GM23338 (cell line): ENCODE data around the gene EFCC1. TPM values are rescaled to one million over a fixed set of nuclear protein-coding genes. Genes with fewer than 3 reads are reported as not detected.

Experiments
- ATAC-seq: fragments of 200-7000 bp; cut with Tn5 transposase; 3 replicates; pipeline ENCODE4 v1.9.1; 2020
- DNase-seq: peaks from one replicate; pipeline ENCODE4 v3.0.0-alpha.2; 2015; ENCODE audit warnings: low spot score
- H2AFZ ChIP-seq: fragments of 200-600 bp; sonication (generic); 2 replicates; pipeline ENCODE4 v1.8.0; 2016; ENCODE audit warnings: antibody characterized with exemption, mild to moderate bottlenecking, moderate library complexity
- H3F3A ChIP-seq: fragments of 200-600 bp; sonication (generic); replicated peaks from 2 replicates; pipeline ENCODE4 v1.8.0; 2017; ENCODE audit warnings: antibody characterized with exemption, mixed run types, low read depth
- H3K27ac ChIP-seq: fragments of 200-600 bp; sonication (generic); 2 replicates; pipeline ENCODE4 v1.6.1; 2016; ENCODE audit warnings: low read depth
- H3K27me3 ChIP-seq: fragments of 200-600 bp; sonication (generic); 2 replicates; pipeline ENCODE4 v1.8.0; 2016; ENCODE audit warnings: mild to moderate bottlenecking, mixed run types, moderate library complexity; ENCODE audit not compliant: insufficient read depth
- H3K36me3 ChIP-seq: fragments of 200-600 bp; sonication (generic); 2 replicates; pipeline ENCODE4 v1.8.0; 2016; ENCODE audit warnings: mild to moderate bottlenecking; ENCODE audit not compliant: insufficient read depth
- H3K4me1 ChIP-seq: fragments of 200-600 bp; sonication (generic); 2 replicates; pipeline ENCODE4 v1.8.0; 2016; ENCODE audit warnings: mild to moderate bottlenecking, moderate library complexity; ENCODE audit not compliant: insufficient read depth
- H3K4me2 ChIP-seq: fragments of 200-600 bp; sonication (generic); 2 replicates; pipeline ENCODE4 v1.7.1; 2017; ENCODE audit warnings: mixed run types
- H3K4me3 ChIP-seq: fragments of 200-600 bp; sonication (generic); 2 replicates; pipeline ENCODE4 v1.6.1; 2016; ENCODE audit warnings: mixed run types
- H3K79me2 ChIP-seq: fragments of 200-600 bp; sonication (generic); replicated peaks from 2 replicates; pipeline ENCODE4 v1.8.0; 2017; ENCODE audit warnings: mild to moderate bottlenecking; ENCODE audit not compliant: insufficient read depth
- H3K9me2 ChIP-seq: fragments of 200-600 bp; sonication (generic); 2 replicates; pipeline ENCODE4 v1.8.0; 2017; ENCODE audit not compliant: insufficient read depth
- H4K20me1 ChIP-seq: fragments of 200-600 bp; sonication (generic); replicated peaks from 2 replicates; pipeline ENCODE4 v1.8.0; 2017; ENCODE audit warnings: mild to moderate bottlenecking; ENCODE audit not compliant: insufficient read depth
- H3K27ac Mint-ChIP-seq: 2 replicates; pipeline ENCODE4 v1.8.0; 2020; ENCODE audit warnings: inconsistent platforms, mild to moderate bottlenecking, moderate library complexity, mixed read lengths
- H3K27me3 Mint-ChIP-seq: 3 replicates; pipeline ENCODE4 v1.8.0; 2022; ENCODE audit warnings: low read depth, mild to moderate bottlenecking, moderate library complexity, mixed read lengths, inconsistent platforms; ENCODE audit not compliant: insufficient read depth, poor library complexity
- H3K36me3 Mint-ChIP-seq: 3 replicates; pipeline ENCODE4 v1.8.0; 2021; ENCODE audit warnings: low read depth, mild to moderate bottlenecking, inconsistent platforms, moderate library complexity, mixed read lengths
- H3K4me1 Mint-ChIP-seq: 3 replicates; pipeline ENCODE4 v1.8.0; 2020; ENCODE audit warnings: mild to moderate bottlenecking, inconsistent platforms, mixed read lengths
- H3K4me3 Mint-ChIP-seq: 3 replicates; pipeline ENCODE4 v1.8.0; 2021; ENCODE audit warnings: moderate library complexity, mild to moderate bottlenecking, inconsistent platforms, mixed read lengths
- H3K9me3 Mint-ChIP-seq: 3 replicates; pipeline ENCODE4 v1.8.0; 2020; ENCODE audit warnings: moderate library complexity, mild to moderate bottlenecking, inconsistent platforms, mixed read lengths
- CREB1 ChIP-seq: fragments of 250-450 bp; sonication (Bioruptor Pico); IDR thresholded peaks from 2 replicates; pipeline ENCODE4 v1.5.0; 2020; ENCODE audit warnings: low read depth, mild to moderate bottlenecking, moderate library complexity
- EZH2 ChIP-seq: fragments of 200-600 bp; sonication (generic); IDR thresholded peaks from one replicate; pipeline ENCODE4 v1.8.0; 2017; ENCODE audit warnings: antibody characterized with exemption, mild to moderate bottlenecking, low read depth; ENCODE audit not compliant: unreplicated experiment
- EZH2phosphoT487 ChIP-seq: fragments of 200-600 bp; sonication (generic); IDR thresholded peaks from one replicate; pipeline ENCODE4 v1.8.1; 2018; ENCODE audit warnings: antibody characterized with exemption; ENCODE audit not compliant: unreplicated experiment
- JUNB ChIP-seq: IDR thresholded peaks from one replicate; pipeline ENCODE4 v1.6.1; 2016; ENCODE audit warnings: antibody characterized with exemption; ENCODE audit not compliant: unreplicated experiment
- NANOG ChIP-seq: IDR thresholded peaks from 2 replicates; pipeline ENCODE4 v1.6.1; 2016; ENCODE audit warnings: antibody characterized with exemption, borderline replicate concordance
- POLR2AphosphoS5 ChIP-seq: IDR thresholded peaks from 2 replicates; pipeline ENCODE4 v1.6.1; 2016; ENCODE audit warnings: antibody characterized with exemption, low read depth
- STAT1 ChIP-seq: IDR thresholded peaks from one replicate; pipeline ENCODE4 v1.6.1; 2016; ENCODE audit warnings: antibody characterized with exemption; ENCODE audit not compliant: unreplicated experiment
- ZNF114 ChIP-seq: fragments of 250-450 bp; sonication (Bioruptor Pico); IDR thresholded peaks from 2 replicates; pipeline ENCODE4 v1.5.0; 2020; ENCODE audit warnings: mild to moderate bottlenecking, moderate library complexity
- ZNF331 ChIP-seq: fragments of 250-450 bp; sonication (Bioruptor Pico); IDR thresholded peaks from 2 replicates; pipeline ENCODE4 v1.5.0; 2020; ENCODE audit warnings: low read depth, mild to moderate bottlenecking, moderate library complexity
- polyA plus RNA-seq: library from polyadenylated mRNA; unstranded; fragments of >200 nt; fragmentation: Nextera tagmentation; extraction: Ambion mirVana; gene quantifications from 2 replicates; pipeline ENCODE4 v1.2.1, GENCODE V29; 2016
- total RNA-seq: library from RNA; depleted of rRNA; stranded (reverse); fragments of >200 nt; shearing (Covaris generic); gene quantifications from 2 replicates; pipeline ENCODE4 v1.2.3, GENCODE V29; 2014
- TF ChIP-seq, protein P1 (sequence below): IDR thresholded peaks from 2 replicates; pipeline ENCODE4 v1.6.1; 2016; ENCODE audit warnings: antibody characterized with exemption
- TF ChIP-seq, protein P2 (sequence below), 2 experiments: fragments of 200-600 bp in 1 of 2; sonication (generic) in 1 of 2; conservative IDR thresholded peaks; 2 replicates each; pipeline versions ENCODE4 v1.5.1 to v1.6.1; 2016 to 2017; ENCODE audit warnings: antibody characterized with exemption in 2 of 2, low read depth in 2 of 2, mild to moderate bottlenecking in 2 of 2, moderate library complexity in 1 of 2
- TF ChIP-seq, protein P3 (sequence below): fragments of 250-450 bp; sonication (Bioruptor Pico); IDR thresholded peaks from 2 replicates; pipeline ENCODE4 v1.5.0; 2020; ENCODE audit warnings: mild to moderate bottlenecking, moderate library complexity
- TF ChIP-seq, protein P4 (sequence below): IDR thresholded peaks from one replicate; pipeline ENCODE4 v1.6.1; 2018; ENCODE audit warnings: antibody characterized with exemption; ENCODE audit not compliant: unreplicated experiment

EFCC1 gene
- total and polyA plus RNA-seq, 2 experiments from 2014 or later = not detected

DNA sequence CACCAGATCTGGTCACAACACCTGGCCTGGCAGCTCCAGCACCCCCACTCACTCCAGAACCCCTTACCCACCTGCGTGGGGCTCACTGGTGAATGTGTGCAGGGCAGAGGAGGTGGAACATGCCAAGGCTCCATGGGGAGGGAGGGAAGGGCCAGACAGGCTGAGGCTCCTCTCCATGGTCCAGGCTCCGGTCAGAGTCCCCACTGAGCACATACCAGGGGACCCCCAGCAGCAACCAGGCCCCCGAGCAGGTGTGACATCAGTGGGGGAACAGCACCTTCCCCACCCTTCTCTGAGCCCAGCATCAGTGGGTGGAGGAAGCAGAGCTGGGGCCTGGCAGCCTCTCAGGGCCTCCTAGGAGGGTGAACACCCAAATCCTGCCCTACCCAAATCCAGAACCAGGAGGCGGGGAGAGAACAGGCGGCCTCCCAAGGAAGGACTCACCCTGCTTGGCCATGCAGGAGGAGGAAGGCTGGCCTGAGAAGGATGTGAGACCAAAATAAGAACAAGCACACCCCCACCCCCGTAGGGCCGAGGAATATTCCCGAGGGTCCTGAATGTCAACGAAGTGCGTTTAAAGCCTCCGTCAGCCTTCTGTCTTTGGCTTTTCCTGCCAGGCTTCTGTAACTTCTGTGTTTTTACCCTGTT, 58.3 kb downstream of the EFCC1 start:
- Histone ChIP-seq H3K9me2 (no peaks in the 10 kb centered on the region), H3F3A (no peaks in the 10 kb centered on the region), H3K27me3 (no peaks in the 10 kb centered on the region), H2AFZ (no peak overlapping the region), H3K79me2 (no peaks in the 10 kb centered on the region), H3K4me3 (no peak overlapping the region), H3K4me1 (no peaks in the 10 kb centered on the region), H3K36me3 (no peaks in the 10 kb centered on the region), H3K4me2 (no peak overlapping the region), H3K27ac (no peak overlapping the region), H4K20me1 (no peaks in the 10 kb centered on the region)
- peaks cover 5% of the 10 kb centered on the region for H3K4me1 Mint-ChIP-seq
- DNase-seq (no peak), ATAC-seq (no peak)
- TF ChIP-seq EZH2 (no peak), STAT1 (no peak), POLR2AphosphoS5 (no peak), JUNB (no peak), NANOG (no peak), ZNF114 (CRISPR knock-in tag) (no peak), ZNF331 (CRISPR knock-in tag) (no peak), EZH2phosphoT487 (no peak), CREB1 (no peak)
- TF ChIP-seq, protein P1, sequence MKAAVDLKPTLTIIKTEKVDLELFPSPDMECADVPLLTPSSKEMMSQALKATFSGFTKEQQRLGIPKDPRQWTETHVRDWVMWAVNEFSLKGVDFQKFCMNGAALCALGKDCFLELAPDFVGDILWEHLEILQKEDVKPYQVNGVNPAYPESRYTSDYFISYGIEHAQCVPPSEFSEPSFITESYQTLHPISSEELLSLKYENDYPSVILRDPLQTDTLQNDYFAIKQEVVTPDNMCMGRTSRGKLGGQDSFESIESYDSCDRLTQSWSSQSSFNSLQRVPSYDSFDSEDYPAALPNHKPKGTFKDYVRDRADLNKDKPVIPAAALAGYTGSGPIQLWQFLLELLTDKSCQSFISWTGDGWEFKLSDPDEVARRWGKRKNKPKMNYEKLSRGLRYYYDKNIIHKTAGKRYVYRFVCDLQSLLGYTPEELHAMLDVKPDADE = no peak
- TF ChIP-seq, protein P2, sequence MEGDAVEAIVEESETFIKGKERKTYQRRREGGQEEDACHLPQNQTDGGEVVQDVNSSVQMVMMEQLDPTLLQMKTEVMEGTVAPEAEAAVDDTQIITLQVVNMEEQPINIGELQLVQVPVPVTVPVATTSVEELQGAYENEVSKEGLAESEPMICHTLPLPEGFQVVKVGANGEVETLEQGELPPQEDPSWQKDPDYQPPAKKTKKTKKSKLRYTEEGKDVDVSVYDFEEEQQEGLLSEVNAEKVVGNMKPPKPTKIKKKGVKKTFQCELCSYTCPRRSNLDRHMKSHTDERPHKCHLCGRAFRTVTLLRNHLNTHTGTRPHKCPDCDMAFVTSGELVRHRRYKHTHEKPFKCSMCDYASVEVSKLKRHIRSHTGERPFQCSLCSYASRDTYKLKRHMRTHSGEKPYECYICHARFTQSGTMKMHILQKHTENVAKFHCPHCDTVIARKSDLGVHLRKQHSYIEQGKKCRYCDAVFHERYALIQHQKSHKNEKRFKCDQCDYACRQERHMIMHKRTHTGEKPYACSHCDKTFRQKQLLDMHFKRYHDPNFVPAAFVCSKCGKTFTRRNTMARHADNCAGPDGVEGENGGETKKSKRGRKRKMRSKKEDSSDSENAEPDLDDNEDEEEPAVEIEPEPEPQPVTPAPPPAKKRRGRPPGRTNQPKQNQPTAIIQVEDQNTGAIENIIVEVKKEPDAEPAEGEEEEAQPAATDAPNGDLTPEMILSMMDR (conservative IDR thresholded peaks at IDR 0.05; ENCODE audit: low read depth in 2 of 2) = no peak
- TF ChIP-seq, protein P3, sequence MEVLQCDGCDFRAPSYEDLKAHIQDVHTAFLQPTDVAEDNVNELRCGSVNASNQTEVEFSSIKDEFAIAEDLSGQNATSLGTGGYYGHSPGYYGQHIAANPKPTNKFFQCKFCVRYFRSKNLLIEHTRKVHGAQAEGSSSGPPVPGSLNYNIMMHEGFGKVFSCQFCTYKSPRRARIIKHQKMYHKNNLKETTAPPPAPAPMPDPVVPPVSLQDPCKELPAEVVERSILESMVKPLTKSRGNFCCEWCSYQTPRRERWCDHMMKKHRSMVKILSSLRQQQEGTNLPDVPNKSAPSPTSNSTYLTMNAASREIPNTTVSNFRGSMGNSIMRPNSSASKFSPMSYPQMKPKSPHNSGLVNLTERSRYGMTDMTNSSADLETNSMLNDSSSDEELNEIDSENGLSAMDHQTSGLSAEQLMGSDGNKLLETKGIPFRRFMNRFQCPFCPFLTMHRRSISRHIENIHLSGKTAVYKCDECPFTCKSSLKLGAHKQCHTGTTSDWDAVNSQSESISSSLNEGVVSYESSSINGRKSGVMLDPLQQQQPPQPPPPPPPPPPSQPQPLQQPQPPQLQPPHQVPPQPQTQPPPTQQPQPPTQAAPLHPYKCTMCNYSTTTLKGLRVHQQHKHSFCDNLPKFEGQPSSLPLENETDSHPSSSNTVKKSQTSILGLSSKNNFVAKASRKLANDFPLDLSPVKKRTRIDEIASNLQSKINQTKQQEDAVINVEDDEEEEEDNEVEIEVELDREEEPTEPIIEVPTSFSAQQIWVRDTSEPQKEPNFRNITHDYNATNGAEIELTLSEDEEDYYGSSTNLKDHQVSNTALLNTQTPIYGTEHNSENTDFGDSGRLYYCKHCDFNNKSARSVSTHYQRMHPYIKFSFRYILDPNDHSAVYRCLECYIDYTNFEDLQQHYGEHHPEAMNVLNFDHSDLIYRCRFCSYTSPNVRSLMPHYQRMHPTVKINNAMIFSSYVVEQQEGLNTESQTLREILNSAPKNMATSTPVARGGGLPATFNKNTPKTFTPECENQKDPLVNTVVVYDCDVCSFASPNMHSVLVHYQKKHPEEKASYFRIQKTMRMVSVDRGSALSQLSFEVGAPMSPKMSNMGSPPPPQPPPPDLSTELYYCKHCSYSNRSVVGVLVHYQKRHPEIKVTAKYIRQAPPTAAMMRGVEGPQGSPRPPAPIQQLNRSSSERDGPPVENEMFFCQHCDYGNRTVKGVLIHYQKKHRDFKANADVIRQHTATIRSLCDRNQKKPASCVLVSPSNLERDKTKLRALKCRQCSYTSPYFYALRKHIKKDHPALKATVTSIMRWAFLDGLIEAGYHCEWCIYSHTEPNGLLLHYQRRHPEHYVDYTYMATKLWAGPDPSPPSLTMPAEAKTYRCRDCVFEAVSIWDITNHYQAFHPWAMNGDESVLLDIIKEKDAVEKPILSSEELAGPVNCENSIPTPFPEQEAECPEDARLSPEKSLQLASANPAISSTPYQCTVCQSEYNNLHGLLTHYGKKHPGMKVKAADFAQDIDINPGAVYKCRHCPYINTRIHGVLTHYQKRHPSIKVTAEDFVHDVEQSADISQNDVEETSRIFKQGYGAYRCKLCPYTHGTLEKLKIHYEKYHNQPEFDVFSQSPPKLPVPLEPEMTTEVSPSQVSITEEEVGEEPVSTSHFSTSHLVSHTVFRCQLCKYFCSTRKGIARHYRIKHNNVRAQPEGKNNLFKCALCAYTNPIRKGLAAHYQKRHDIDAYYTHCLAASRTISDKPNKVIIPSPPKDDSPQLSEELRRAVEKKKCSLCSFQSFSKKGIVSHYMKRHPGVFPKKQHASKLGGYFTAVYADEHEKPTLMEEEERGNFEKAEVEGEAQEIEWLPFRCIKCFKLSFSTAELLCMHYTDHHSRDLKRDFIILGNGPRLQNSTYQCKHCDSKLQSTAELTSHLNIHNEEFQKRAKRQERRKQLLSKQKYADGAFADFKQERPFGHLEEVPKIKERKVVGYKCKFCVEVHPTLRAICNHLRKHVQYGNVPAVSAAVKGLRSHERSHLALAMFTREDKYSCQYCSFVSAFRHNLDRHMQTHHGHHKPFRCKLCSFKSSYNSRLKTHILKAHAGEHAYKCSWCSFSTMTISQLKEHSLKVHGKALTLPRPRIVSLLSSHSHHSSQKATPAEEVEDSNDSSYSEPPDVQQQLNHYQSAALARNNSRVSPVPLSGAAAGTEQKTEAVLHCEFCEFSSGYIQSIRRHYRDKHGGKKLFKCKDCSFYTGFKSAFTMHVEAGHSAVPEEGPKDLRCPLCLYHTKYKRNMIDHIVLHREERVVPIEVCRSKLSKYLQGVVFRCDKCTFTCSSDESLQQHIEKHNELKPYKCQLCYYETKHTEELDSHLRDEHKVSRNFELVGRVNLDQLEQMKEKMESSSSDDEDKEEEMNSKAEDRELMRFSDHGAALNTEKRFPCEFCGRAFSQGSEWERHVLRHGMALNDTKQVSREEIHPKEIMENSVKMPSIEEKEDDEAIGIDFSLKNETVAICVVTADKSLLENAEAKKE = no peak
- TF ChIP-seq, protein P4, sequence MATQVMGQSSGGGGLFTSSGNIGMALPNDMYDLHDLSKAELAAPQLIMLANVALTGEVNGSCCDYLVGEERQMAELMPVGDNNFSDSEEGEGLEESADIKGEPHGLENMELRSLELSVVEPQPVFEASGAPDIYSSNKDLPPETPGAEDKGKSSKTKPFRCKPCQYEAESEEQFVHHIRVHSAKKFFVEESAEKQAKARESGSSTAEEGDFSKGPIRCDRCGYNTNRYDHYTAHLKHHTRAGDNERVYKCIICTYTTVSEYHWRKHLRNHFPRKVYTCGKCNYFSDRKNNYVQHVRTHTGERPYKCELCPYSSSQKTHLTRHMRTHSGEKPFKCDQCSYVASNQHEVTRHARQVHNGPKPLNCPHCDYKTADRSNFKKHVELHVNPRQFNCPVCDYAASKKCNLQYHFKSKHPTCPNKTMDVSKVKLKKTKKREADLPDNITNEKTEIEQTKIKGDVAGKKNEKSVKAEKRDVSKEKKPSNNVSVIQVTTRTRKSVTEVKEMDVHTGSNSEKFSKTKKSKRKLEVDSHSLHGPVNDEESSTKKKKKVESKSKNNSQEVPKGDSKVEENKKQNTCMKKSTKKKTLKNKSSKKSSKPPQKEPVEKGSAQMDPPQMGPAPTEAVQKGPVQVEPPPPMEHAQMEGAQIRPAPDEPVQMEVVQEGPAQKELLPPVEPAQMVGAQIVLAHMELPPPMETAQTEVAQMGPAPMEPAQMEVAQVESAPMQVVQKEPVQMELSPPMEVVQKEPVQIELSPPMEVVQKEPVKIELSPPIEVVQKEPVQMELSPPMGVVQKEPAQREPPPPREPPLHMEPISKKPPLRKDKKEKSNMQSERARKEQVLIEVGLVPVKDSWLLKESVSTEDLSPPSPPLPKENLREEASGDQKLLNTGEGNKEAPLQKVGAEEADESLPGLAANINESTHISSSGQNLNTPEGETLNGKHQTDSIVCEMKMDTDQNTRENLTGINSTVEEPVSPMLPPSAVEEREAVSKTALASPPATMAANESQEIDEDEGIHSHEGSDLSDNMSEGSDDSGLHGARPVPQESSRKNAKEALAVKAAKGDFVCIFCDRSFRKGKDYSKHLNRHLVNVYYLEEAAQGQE = no peak
- H3K36me3 Mint-ChIP-seq = no peaks in the 10 kb centered on the region; the same call in 2 of the 3 replicates
- H3K27ac Mint-ChIP-seq = no peak overlapping the region
- no peaks in the 10 kb centered on the region for H3K9me3 Mint-ChIP-seq
- no peak overlapping the region for H3K4me3 Mint-ChIP-seq
- H3K27me3 Mint-ChIP-seq = peaks cover 3% of the 10 kb centered on the region
